ENCODE results near the gene CITED4.

Gene CITED4

DNA sequence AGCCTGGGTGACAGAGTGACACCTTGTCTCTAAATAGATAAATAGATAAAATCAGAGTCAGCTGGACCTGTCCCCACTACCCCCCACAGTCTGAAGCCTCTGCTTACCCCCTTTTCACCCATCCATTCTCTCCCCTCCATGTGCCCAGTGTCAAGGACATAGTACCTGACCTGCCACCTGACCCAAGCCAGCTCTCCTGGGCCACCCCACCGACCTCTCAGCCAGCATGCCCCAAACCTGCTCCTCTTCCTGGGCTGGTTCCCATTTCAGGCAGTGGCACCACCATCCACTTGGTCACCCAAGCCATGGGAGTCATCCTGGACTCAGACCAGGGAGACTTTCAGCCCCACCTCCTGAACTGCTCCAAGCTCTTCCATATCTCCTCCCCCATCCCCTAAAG is 28.2 kb downstream of the CITED4 start:
- DNase-seq (ENCODE audit: low spot score), result no peak

- no peak for DNase-seq (ENCODE audit: low spot score)
Observed at GRCh38 chr1:40831001-40831732, 31.0 kb downstream of the CITED4 start.

DNA sequence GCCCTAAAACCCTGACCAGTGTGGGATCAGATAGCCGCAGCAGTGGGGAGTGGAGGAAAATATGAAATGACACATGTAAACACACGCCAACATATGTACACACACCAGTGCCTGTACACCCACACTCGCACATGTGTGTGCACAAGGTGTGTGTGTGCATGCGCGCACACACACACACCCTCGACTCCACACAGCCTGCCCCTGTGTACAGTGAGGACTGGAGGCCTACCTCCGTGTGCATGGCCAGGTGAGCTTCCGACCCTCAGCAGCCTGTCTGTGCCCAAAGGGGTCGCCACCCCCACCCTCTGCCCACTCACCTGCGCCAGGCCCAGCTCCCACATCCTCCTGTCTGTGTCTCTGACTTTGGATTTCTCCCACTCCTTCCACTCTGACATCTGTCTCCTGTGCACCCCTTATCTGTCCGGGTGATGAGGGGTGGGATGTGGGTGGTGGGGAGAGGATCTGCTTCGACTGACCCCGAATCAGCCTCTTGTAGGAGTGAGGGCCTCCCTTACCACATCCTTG is 31.7 kb downstream of the CITED4 start:
- DNase-seq (ENCODE audit: low spot score), result no peak

GRCh38 chr1:40829631-40830245 is 32.4 kb downstream of the CITED4 start:
- DNase-seq (ENCODE audit: low spot score), result no peak

DNA sequence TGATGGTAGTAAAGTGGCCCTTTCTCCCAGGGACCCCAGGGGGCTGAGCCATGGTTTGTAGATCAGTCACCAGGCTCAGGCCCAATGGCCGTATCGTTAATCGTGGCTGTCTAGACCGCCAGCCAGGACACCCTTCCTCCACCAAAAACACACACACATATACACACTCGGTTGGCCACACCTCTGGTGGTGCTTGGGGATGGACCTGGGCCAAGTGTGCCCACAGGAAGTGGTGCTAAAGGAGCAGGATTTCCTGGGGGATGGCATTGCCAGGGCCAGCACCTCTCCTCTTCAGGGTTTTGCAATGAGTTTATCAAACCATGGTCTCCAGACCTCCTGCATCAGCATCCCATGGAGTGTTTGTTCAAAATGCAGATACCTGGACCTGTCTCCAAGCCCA is 36.2 kb downstream of the CITED4 start:
- no peak for DNase-seq (ENCODE audit: low spot score)

GRCh38 chr1:40825435-40825788 is 36.8 kb downstream of the CITED4 start:
- DNase-seq (ENCODE audit: low spot score), result no peak

DNA sequence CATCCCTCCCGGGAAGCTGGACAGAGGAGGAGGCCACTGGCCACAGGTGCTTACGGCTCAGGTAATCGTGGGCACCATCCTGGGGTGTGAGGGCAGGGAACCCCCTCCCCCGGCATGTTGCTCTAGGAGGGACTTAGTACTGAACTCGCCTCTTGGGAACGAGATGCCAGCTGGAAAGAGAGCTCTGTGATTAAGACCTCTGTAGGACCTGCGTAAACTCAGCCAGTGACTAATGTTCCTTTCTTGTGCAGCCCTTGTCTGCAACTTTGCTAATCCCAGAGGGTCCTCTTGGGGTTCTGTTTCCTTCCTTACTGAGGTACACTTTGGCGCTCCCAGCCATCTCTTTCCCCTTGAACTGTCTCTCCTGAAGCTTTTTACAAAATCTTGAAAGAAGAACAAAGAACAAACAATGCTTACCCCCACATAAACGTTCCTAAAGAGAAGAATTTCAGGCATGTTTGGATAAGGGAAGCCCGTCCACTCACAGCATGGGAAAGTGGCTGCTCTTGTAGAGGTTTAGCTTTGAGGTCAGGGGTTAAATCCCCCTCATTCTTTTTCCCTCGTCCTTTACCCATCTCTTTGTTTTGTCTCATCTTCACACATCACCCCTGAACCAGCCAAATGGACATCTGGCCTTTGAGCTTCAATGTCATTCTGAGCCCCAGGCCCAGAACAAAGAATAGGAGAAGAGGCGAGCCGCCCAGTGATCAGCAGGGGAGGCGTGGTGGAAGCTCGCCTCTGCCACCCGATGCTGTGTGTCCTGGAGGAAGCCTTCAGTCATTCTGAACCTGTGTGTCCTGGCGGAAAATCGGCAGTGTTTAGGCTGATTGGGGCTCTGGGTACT is 37.4 kb downstream of the CITED4 start:
- no peak for DNase-seq (ENCODE audit: low spot score)

GRCh38 chr1:40823983-40824382 is 38.2 kb downstream of the CITED4 start:
- DNase-seq (ENCODE audit: low spot score), result no peak

- no peak for DNase-seq (ENCODE audit: low spot score)
Observed at GRCh38 chr1:40823345-40823744, 38.8 kb downstream of the CITED4 start.

GRCh38 chr1:40822890-40823289 is 39.3 kb downstream of the CITED4 start:
- no peak for DNase-seq (ENCODE audit: low spot score)

DNA sequence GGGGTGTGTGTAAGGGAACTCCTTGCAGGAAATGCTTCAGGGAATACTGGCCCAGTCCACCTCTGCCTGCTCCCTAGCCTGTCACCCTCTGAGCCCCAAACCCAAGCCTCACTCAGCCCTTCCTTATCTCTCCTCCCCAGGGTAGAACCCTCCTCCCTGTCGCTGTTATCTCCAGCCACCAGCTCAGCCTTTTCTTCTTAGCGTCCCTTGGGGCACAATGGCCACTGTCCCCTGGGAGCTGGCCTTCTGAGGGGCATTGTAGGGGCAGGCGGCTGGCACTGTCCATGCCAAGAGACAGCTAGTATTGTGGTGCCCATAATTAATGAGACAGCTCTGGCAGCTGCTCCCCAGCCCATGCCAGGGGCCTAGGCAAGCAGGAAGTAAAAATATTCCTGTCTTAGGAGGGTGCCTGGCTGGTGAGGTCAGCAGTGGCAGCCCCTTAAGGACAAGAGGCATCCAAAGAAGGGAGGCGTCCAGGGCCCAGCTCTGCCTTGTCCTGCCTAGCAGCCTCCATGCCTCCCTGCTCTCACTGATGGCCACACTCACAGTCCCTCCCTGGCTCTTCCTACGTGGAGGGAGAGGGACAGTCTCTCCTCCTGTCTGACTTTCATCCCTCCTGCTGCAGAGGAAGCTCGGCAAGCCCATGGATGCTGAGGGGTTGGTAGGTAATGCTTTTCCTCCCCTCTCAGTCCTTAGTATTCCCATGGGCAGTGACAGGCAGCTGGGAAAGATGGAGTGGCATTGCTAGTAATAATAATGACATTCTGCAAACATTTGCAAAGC is 41.1 kb downstream of the CITED4 start:
- no peak for DNase-seq (ENCODE audit: low spot score)

GRCh38 chr1:40820251-40820797 is 41.8 kb downstream of the CITED4 start:
- DNase-seq (ENCODE audit: low spot score), result no peak

DNA sequence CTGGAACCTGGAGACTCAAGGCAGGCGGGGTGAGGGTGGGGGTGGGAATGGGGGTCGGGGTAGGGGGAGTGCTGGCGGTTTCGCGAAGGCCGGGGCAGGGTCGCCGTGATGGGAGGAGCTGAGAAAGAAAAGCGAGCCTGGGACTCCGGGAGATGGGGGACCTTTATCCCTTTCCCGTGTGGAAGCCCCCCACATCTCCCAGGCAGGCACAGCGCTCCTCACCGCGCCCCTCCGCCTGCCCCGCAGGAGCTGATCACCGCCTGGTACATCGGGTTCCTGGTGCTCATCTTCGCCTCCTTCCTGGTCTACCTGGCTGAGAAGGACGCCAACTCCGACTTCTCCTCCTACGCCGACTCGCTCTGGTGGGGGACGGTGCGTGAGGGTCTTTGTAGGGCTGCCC is 43.1 kb downstream of the CITED4 start:
- no peak for DNase-seq (ENCODE audit: low spot score)

DNA sequence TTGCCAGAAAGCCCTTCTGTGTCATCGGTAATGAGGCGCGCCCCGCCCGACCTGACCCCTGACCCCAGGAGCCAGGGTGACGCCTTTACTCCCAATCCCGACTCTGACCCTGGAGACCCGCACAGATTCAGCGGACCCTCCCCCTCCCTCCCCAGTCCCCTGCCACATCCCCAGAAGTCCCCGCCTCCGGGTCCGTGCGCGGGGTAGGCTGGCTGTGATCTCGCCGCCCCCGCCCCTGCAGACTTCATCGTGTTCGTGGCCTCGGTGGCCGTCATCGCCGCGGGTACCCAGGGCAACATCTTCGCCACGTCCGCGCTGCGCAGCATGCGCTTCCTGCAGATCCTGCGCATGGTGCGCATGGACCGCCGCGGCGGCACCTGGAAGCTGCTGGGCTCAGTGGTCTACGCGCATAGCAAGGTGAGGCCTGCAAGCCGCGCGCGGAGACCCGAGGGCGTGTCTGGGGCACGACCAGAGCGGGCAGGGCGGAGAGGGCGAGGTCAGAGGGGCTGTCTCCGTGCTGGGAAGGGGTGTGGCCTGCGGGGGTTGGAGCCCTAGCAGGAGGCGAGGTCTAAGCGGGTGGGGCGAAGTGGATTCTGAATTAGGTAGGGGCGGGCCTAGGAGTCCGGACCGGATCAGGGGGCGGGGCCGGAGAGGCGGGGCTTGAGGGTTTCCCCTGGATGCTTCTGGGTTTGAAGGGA is 43.8 kb downstream of the CITED4 start:
- DNase-seq (ENCODE audit: low spot score), result no peak

DNA sequence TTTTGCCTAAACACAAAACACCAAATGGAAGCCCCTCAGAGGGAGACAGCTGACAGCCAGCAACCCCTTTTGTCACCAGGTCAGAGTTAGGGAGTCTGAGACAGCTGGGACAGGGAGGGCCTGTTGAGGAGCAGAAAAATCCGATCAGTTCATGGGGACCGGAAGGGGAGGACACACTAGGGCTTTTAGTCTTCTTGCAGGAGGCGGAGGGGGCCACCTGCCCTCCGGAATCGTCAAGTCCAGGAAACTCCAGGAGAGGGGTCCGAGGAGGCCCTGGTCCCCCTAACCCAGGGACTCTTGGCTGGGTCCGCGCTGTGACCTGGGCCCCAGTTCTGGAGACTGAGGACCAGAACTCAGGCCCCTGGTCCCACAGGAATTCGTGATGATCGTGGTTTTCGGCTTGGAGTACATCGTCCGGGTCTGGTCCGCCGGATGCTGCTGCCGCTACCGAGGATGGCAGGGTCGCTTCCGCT is 44.3 kb downstream of the CITED4 start:
- DNase-seq (ENCODE audit: low spot score), result no peak

- DNase-seq (ENCODE audit: low spot score), result no peak
Observed at GRCh38 chr1:40815420-40815819, 46.7 kb downstream of the CITED4 start.

Data from D341Med (cell line).